ENCODE results near the gene PRAC1. TPM values are rescaled to one million over a fixed set of nuclear protein-coding genes. Genes with fewer than 3 reads are reported as not detected.

PRAC1 gene
- total and polyA plus RNA-seq, 12 donors, result not detected

DNA sequence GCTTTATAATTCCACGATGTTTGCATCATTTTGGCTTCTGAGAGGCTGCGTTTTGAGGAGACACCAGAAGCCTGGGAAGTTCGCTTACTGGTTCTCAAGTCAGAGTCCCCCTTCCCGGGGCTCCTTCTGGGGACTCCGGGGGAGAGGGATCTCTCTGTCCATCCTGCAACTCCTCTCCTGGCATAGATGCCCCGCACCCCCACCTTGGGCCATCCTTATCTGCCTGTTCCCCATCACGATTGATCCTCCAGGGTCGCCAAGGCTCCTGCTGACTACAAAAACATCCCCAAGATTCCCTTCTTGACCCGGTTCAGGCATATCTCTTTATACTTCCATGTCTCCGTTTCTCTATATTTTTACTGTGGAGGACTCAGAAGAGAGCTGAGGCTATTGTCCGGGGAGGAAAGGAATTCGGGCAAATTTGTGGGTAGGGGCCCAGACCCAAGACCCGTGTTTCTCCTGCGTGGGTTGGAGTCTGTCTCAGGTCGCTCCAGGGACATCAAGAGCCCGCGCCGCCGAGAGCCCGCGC, 24.7 kb upstream of the PRAC1 start:
- intact Hi-C loops (cut with DNase I), result no loop called here
- 1 to 3% methylated on average over 21 of the region's 21 CpGs for WGBS, 2 donors

DNA sequence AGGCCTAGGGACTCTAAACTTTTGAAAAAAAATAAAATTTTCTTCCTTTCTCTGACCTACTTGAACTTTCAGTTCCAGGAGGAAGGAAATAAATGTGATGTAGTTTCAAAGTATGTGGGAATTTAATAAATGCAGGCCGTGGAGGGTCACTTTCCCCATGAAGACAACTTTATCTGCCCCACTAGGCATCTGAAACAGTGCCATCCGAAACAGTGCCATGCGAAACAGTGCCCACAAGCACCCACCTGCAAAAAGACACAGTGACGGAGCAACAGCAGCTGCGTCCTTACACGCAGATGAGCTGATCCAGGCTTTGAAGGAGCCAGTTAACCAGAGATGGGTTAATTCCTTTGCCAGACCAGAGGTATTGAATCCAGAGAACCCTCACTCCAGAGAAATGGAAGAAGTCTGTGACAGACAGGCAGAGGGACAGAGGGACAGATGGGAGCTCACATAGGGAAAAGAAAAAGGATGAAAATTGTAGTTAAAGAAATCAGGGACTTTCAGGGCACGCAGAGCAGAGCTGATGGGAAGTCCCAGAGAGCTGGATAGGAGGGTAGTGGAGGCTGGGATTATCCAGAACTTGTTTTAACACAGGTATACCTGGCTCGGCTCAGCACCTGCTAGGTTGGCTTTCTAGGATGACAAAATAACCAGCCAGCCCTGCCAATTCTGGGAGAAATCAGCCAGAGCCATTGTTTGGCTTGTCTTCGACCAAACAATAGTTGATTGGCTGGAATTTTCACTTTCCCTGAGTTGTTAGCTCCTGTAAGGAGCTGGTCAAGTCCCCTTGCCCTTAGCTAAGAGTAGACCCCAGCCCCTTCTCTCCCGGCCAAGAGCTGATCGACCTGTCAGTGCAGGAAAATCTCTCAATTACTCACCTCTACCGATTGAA, 23.3 kb upstream of the PRAC1 start:
- Histone ChIP-seq H3K27me3 (peaks cover 25 to 100% (median 99%) of the 10 kb centered on the region in 7 donors), H3K9me3 (no peaks in the 10 kb centered on the region), H3K4me1 (peaks cover 0 to 8% (median 0%) of the 10 kb centered on the region in 9 donors), H3K36me3 (no peaks in the 10 kb centered on the region), H3K27ac (no peak overlapping the region), H3K4me3 (no peak overlapping the region)
- DNase-seq (no peak), ATAC-seq (no peak)
- intact Hi-C loops (cut with DNase I), result no loop called here
- WGBS, 2 donors, result 12 to 13% methylated on average over 12 of the region's 12 CpGs
- TF ChIP-seq, protein P1, sequence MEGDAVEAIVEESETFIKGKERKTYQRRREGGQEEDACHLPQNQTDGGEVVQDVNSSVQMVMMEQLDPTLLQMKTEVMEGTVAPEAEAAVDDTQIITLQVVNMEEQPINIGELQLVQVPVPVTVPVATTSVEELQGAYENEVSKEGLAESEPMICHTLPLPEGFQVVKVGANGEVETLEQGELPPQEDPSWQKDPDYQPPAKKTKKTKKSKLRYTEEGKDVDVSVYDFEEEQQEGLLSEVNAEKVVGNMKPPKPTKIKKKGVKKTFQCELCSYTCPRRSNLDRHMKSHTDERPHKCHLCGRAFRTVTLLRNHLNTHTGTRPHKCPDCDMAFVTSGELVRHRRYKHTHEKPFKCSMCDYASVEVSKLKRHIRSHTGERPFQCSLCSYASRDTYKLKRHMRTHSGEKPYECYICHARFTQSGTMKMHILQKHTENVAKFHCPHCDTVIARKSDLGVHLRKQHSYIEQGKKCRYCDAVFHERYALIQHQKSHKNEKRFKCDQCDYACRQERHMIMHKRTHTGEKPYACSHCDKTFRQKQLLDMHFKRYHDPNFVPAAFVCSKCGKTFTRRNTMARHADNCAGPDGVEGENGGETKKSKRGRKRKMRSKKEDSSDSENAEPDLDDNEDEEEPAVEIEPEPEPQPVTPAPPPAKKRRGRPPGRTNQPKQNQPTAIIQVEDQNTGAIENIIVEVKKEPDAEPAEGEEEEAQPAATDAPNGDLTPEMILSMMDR (IDR thresholded peaks at IDR 0.05), result no peak

More for the DNA sequence above, 24.7 kb upstream of the PRAC1 start:
- DNase-seq (no peak), ATAC-seq (no peak)
- no peaks in the 10 kb centered on the region for H3K36me3 ChIP-seq
- H3K27me3 ChIP-seq, result peaks cover 25 to 100% (median 99%) of the 10 kb centered on the region in 7 donors
- no peak overlapping the region for H3K4me3 ChIP-seq
- H3K27ac ChIP-seq, result no peak overlapping the region
- H3K4me1 ChIP-seq, result peaks cover 0 to 8% (median 0%) of the 10 kb centered on the region in 9 donors
- H3K9me3 ChIP-seq, result no peaks in the 10 kb centered on the region
- TF ChIP-seq, protein P1 (IDR thresholded peaks at IDR 0.05), result no peak

DNA sequence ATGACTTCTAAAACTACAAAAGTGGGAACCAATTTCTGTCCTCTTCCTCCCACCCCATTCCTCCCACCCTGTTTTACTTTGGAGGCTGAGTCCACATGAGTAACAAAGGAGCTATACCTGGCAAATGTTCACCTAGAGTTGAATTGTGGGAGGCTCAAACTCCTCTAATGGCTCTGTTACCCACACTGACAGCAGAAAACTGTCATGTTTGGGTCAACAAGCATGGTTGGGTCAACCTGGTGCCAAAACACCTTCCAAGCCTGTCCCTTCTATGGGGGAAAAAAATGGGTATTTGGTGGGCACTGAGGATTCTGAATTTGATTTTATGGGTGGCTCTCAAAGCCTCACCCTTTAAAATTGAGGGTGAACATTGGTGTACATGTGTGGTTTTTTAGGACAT, 18.2 kb upstream of the PRAC1 start:
- intact Hi-C loops (cut with DNase I), result no loop called here
- ATAC-seq (no peak), DNase-seq (no peak)
- Histone ChIP-seq H3K27ac (no peak overlapping the region), H3K27me3 (peaks cover 28 to 100% (median 100%) of the 10 kb centered on the region in 7 donors), H3K36me3 (no peaks in the 10 kb centered on the region), H3K4me3 (no peak overlapping the region), H3K4me1 (peaks cover 0 to 6% (median 0%) of the 10 kb centered on the region in 9 donors), H3K9me3 (no peaks in the 10 kb centered on the region)
- TF ChIP-seq, protein P1 (IDR thresholded peaks at IDR 0.05), result no peak

DNA sequence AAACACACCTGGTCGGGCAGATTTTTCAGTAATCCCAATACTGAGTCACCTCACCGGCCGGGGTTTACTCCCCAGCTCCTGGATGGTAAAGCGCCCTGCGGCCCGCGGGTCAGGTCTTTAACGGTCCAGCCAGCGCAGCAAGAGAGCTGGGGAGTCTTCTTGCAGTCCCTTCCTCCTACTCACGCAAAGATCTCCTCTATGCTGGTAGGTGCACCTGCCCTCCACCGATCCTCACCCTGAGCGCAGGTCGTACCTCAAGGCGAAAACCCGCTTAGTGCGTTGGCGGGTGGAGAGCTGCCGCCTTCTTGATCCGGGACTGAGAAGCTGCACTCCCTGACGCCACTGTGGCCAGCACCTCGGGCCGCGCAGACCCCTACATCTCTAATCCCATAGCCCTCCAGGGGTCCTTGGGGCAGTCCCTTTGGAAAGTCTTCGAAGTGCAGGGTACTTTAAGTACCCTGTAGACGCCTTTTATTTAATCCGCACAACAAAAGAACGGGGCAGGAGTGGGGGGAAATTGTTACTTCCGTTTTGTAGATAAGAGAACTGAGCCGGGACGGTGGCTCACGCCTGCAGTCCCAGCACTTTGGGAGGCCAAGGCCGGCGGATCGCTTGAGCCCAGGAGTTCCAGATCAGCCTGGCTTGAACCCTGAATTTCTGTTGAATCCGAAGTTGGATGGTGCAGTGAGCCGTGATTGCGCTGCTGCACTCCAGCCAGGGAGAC, 16.6 kb upstream of the PRAC1 start:
- DNase-seq, result no peak
- H3K27ac ChIP-seq, result no peak overlapping the region
- intact Hi-C loops (cut with DNase I), result no loop called here
- ATAC-seq, result no peak
- H3K36me3 ChIP-seq, result no peaks in the 10 kb centered on the region
- H3K27me3 ChIP-seq, result peaks cover 28 to 100% (median 100%) of the 10 kb centered on the region in 7 donors
- TF ChIP-seq, protein P1 (IDR thresholded peaks at IDR 0.05), result no peak
- H3K9me3 ChIP-seq, result no peaks in the 10 kb centered on the region
- 2 to 3% methylated on average over 37 of the region's 37 CpGs for WGBS, 2 donors
- H3K4me3 ChIP-seq, result no peak overlapping the region
- peaks cover 0 to 6% (median 0%) of the 10 kb centered on the region in 9 donors for H3K4me1 ChIP-seq
